ENCODE results near the gene FLT1.
A peak's percentile ranks its signal among the peaks of the same experiment; 100 is the strongest.

The FLT1 gene

GRCh38 chr13:28528388-28528787 is 33.5 kb upstream of the FLT1 start:
- DNase-seq: no peak

DNA sequence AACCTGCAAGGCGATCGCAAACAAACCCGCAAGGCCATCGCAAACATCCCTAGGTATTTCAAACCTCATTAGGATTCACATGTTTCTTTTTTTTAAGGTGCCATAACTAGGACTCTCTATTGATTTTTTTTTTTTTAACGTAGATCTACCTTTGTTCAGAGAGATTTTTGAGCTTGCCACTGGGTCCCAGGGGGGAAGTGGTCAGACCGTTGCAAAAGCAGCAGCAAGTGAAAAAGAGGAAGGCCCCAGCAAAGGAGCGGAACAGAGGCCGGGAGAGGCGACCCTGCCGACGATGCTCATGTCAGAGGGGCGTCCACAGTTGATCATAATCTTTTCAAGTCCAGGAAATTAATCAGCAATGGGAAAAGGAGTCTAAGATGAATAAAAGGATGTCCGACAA is 32.7 kb upstream of the FLT1 start:
- no peak for DNase-seq

- no peak for DNase-seq
These were observed 31.9 kb upstream of the FLT1 start for GRCh38 chr13:28526876-28527275.

DNA sequence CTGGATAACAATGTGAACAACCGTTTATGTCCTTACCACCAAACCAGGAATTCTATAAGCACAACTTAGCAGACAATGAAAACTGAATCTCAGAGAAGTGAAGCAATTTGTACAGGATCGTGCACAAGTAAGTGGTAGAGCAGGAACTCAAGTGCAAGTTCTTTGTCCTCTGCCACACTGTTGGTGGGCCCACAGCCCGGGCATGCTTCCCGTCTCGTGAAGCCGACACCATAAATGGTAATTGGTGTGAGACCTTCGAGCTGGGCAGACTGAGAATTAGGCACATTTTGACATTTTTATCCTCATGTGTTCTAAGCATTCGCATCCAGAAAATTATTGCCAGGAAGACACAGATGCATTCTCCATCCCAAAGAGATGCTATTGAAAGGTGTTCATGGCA is 27.9 kb upstream of the FLT1 start:
- no peak for DNase-seq

DNA sequence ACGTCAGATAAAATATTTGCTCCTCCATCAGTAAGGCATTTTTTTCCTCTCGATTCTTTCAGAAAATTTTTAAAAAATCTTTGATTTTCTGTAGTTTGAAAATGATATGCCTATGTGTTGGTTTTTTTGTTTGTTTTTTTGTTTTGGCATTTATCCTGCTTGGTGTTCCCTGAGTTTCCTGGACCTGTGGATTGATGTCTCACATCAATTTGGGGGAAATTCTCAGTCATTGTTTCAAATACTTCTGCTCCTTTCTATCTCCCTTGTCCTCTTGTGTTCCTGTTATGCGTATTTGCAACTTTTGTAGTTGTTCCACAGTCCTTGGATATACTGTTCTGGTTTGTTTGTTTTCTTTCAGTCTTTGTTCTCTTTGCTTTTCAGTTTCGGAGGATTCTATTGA is 18.8 kb upstream of the FLT1 start:
- no peak for DNase-seq

DNA sequence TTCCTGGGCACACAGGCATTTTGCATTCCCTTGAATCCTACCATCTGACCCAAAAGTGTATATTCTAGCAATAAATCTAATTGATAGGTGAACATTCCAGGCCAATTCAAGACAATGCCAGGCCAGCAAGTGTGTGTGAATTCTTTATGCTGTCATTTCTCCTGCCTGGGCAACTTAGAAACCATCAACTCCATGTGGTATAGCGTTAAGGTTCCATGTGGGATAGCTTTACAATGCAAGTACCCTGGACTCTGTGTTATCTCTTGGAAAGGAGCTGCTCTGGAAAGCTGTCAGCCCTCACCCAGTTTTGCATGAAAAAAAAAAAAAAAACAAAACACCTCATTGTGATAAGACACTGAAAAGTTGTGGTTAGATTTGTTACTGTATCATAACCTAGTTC is 15.6 kb upstream of the FLT1 start:
- no peak for DNase-seq

GRCh38 chr13:28510066-28510465 is 15.1 kb upstream of the FLT1 start:
- DNase-seq: no peak

DNA sequence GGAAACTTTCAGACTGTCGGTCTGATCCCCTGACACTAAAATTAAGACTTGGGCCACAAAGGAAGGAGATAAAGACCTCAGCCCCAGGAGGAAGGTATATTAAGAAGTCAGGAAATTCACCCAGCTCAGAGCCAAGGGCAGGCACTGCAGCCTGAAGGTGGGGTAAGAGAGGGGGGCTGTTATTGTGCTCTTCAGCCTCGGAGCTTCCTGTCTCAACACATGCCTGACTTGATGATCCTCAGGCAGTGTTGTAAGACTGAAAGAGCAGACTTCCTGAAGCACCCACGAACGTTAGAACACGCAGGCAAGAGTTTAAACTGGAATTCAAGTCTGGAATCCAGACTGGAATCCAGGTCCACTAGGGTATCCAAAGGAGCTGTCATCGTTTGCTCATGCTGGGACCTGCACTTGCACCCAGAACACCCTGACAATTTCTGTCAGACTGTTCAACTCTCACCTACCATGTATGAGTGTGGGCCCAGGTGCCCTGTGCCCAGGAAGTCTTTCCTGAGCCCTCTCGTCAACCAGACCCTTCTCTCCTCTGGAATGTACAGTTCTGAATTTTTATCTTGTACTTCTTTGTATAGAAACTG is 10.7 kb upstream of the FLT1 start:
- no peak for DNase-seq

GRCh38 chr13:28503182-28503967 is 8.4 kb upstream of the FLT1 start:
- DNase-seq: no peak

- no peak for DNase-seq
These were observed 6.6 kb upstream of the FLT1 start for GRCh38 chr13:28501547-28501946.

DNA sequence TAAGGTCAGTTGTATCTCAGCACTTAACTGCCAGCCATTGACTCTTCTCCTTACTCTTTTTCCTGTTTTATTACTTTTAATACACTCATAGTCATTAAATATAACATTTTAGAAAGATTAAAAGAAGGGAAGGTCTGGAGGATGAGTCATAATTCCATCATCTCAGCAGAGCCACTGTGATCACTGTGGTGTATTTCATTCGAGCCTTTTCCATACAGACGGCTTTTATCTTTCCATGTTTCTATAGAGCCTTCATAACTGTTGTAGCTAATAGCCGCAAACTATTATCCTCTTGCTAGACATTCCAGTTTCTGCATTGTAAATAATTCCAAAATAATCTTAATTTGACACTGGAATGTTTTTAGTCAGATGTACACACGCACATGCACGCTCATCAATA is 4.7 kb upstream of the FLT1 start:
- DNase-seq: no peak

DNA sequence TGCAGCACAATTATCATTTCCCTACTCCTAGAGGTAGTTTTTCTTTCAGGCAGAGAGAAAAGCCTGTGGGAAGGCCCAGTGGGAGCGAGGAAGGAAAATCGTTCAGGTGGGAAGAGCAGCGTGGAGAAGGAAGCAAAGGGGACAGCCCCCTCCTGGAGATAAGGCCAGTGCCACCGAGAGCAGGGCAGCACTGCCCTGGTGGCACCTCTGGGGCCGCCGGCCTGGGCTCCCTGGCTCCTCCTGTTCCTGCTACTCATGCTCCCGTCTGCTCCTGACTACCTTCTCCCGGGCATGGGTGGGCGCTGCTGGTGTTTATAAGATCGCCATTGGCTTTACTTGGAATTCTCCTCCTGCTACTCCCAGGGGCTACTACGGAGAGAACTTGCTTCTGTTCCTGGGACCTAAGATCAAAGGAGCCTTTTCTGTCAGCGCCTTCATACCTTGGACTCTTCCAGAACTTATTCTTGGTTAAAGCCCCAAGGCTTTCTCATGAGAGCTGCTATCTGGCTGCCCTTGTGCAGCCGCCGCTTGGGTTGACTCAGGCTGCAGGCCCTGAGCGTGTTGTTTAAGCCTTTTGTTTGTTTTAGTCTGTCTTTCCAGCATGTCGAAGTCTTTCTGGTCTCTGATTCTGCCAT is 3.7 kb upstream of the FLT1 start:
- DNase-seq: no peak

- peak; percentile 55 for DNase-seq
These were observed 2.4 kb upstream of the FLT1 start for GRCh38 chr13:28497143-28497876.

DNA sequence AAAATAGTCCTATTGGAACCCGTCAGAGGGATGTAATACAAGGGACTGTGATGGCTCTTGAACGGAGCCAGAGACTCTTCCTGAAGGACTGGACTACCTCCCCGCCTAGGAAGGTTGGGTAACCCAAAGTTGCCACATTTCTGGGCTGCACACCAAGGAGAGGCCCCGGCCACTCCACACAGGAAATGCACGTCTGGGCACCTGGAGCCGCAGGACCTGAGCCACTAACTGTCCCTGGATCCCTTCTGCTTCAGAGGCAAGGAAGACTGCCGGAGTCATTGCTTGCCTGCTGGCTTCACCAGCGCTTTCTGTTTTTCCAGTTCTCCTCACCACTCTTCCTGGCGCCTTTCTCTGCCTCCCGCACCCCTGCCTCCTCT is 1.2 kb upstream of the FLT1 start:
- no peak for DNase-seq

GRCh38 chr13:28495538-28496187 is 735 bp upstream of the FLT1 start:
- no peak for DNase-seq

GRCh38 chr13:28494504-28494777 is 487 bp downstream of the FLT1 start:
- no peak for DNase-seq

GRCh38 chr13:28493740-28494503 is 1.0 kb downstream of the FLT1 start:
- no peak for DNase-seq

DNA sequence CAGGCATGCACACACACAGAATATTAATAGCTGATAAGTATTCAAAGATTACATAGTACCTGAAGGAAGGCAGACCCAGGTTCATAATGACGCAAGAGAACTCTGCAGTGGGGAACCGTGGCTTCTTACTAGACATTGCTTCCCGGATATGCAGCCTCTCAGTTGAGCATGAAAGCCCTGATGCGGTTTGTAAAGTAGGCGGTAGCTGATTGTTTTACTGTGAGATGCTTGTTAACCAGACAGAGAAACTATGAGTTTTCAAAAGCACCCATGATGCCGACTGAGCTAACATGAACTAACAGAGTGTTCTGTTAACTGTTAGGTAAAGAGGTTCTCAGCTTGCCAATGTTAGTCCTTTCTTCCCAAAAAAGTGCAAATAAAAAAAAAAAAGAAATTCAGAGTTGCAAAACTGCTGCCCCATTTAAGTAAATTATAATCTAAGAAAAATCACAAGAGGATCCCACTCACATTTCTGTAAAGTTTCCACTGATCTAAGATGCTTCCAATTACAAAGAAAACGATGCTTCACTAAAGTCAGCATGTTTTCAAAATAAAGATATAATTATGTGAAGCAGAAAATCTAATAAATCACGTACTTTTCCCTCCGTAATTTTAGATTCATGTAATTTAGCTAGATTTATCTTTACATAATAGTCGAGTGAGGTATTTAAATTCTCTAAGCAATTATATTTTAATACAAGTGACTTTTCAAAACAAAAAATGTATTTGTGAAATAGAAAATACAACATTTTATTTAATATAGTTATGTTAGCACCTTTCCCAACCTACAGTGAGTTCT is 2.2 kb downstream of the FLT1 start:
- DNase-seq: no peak

DNA sequence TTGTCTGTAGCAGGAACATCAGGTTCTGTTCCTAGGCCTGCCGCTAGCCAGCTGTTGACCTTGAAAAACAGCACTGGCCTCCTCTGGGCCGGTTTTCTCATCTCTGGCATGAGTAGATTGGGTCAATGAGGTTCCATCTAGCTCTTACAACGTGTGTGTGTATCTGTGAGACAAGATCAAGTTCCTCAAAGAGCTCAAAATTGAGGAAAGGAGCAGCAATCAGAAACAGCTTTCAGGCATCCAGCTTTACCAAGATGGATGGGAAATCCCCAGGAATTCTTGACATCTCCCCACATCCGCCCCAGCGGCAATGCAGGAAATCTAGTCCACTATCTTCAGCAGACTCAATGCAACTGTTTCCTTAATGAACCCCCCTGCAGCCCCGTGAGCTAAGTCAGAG is 4.9 kb downstream of the FLT1 start:
- DNase-seq: no peak

DNA sequence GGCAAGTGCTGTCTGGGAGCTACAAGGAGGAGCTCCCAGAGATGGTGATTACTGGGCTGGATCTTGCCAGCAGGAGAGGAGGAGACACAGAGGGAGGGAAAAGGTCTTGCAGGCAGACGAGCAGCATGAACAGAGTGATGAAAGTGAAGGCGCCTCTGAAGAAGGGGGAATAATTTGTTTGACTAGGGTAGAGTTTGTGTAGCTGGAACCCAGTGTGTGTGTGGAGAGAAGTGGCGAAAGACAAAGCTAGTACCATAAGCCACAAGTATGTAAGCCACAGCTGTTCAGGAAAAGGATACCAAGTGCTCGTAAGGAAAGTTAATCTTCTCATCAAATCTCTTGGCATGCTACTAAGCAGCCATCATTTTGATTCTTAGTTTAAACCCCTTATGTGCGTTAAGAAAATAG is 5.4 kb downstream of the FLT1 start:
- no peak for DNase-seq

- DNase-seq: no peak
These were observed 6.4 kb downstream of the FLT1 start for GRCh38 chr13:28488376-28489005.

Data from OCI-M1 (cell line).